GM23338 (cell line): ENCODE data around the gene ATP10A. TPM values are rescaled to one million over a fixed set of nuclear protein-coding genes. Genes with fewer than 3 reads are reported as not detected.

ENCODE experiments used
- ATAC-seq: fragments of 200-7000 bp; cut with Tn5 transposase; 3 replicates; pipeline ENCODE4 v1.9.1; 2020
- DNase-seq: peaks from one replicate; pipeline ENCODE4 v3.0.0-alpha.2; 2015; ENCODE audit warnings: low spot score
- H2AFZ ChIP-seq: fragments of 200-600 bp; sonication (generic); 2 replicates; pipeline ENCODE4 v1.8.0; 2016; ENCODE audit warnings: antibody characterized with exemption, mild to moderate bottlenecking, moderate library complexity
- H3F3A ChIP-seq: fragments of 200-600 bp; sonication (generic); replicated peaks from 2 replicates; pipeline ENCODE4 v1.8.0; 2017; ENCODE audit warnings: antibody characterized with exemption, mixed run types, low read depth
- H3K27ac ChIP-seq: fragments of 200-600 bp; sonication (generic); 2 replicates; pipeline ENCODE4 v1.6.1; 2016; ENCODE audit warnings: low read depth
- H3K27me3 ChIP-seq: fragments of 200-600 bp; sonication (generic); 2 replicates; pipeline ENCODE4 v1.8.0; 2016; ENCODE audit warnings: mild to moderate bottlenecking, mixed run types, moderate library complexity; ENCODE audit not compliant: insufficient read depth
- H3K36me3 ChIP-seq: fragments of 200-600 bp; sonication (generic); 2 replicates; pipeline ENCODE4 v1.8.0; 2016; ENCODE audit warnings: mild to moderate bottlenecking; ENCODE audit not compliant: insufficient read depth
- H3K4me1 ChIP-seq: fragments of 200-600 bp; sonication (generic); 2 replicates; pipeline ENCODE4 v1.8.0; 2016; ENCODE audit warnings: mild to moderate bottlenecking, moderate library complexity; ENCODE audit not compliant: insufficient read depth
- H3K4me2 ChIP-seq: fragments of 200-600 bp; sonication (generic); 2 replicates; pipeline ENCODE4 v1.7.1; 2017; ENCODE audit warnings: mixed run types
- H3K4me3 ChIP-seq: fragments of 200-600 bp; sonication (generic); 2 replicates; pipeline ENCODE4 v1.6.1; 2016; ENCODE audit warnings: mixed run types
- H3K79me2 ChIP-seq: fragments of 200-600 bp; sonication (generic); replicated peaks from 2 replicates; pipeline ENCODE4 v1.8.0; 2017; ENCODE audit warnings: mild to moderate bottlenecking; ENCODE audit not compliant: insufficient read depth
- H3K9me2 ChIP-seq: fragments of 200-600 bp; sonication (generic); 2 replicates; pipeline ENCODE4 v1.8.0; 2017; ENCODE audit not compliant: insufficient read depth
- H4K20me1 ChIP-seq: fragments of 200-600 bp; sonication (generic); replicated peaks from 2 replicates; pipeline ENCODE4 v1.8.0; 2017; ENCODE audit warnings: mild to moderate bottlenecking; ENCODE audit not compliant: insufficient read depth
- H3K27ac Mint-ChIP-seq: 2 replicates; pipeline ENCODE4 v1.8.0; 2020; ENCODE audit warnings: inconsistent platforms, mild to moderate bottlenecking, moderate library complexity, mixed read lengths
- H3K27me3 Mint-ChIP-seq: 3 replicates; pipeline ENCODE4 v1.8.0; 2022; ENCODE audit warnings: low read depth, mild to moderate bottlenecking, moderate library complexity, mixed read lengths, inconsistent platforms; ENCODE audit not compliant: insufficient read depth, poor library complexity
- H3K36me3 Mint-ChIP-seq: 3 replicates; pipeline ENCODE4 v1.8.0; 2021; ENCODE audit warnings: low read depth, mild to moderate bottlenecking, inconsistent platforms, moderate library complexity, mixed read lengths
- H3K4me1 Mint-ChIP-seq: 3 replicates; pipeline ENCODE4 v1.8.0; 2020; ENCODE audit warnings: mild to moderate bottlenecking, inconsistent platforms, mixed read lengths
- H3K4me3 Mint-ChIP-seq: 3 replicates; pipeline ENCODE4 v1.8.0; 2021; ENCODE audit warnings: moderate library complexity, mild to moderate bottlenecking, inconsistent platforms, mixed read lengths
- H3K9me3 Mint-ChIP-seq: 3 replicates; pipeline ENCODE4 v1.8.0; 2020; ENCODE audit warnings: moderate library complexity, mild to moderate bottlenecking, inconsistent platforms, mixed read lengths
- CREB1 ChIP-seq: fragments of 250-450 bp; sonication (Bioruptor Pico); IDR thresholded peaks from 2 replicates; pipeline ENCODE4 v1.5.0; 2020; ENCODE audit warnings: low read depth, mild to moderate bottlenecking, moderate library complexity
- EZH2 ChIP-seq: fragments of 200-600 bp; sonication (generic); IDR thresholded peaks from one replicate; pipeline ENCODE4 v1.8.0; 2017; ENCODE audit warnings: antibody characterized with exemption, mild to moderate bottlenecking, low read depth; ENCODE audit not compliant: unreplicated experiment
- EZH2phosphoT487 ChIP-seq: fragments of 200-600 bp; sonication (generic); IDR thresholded peaks from one replicate; pipeline ENCODE4 v1.8.1; 2018; ENCODE audit warnings: antibody characterized with exemption; ENCODE audit not compliant: unreplicated experiment
- JUNB ChIP-seq: IDR thresholded peaks from one replicate; pipeline ENCODE4 v1.6.1; 2016; ENCODE audit warnings: antibody characterized with exemption; ENCODE audit not compliant: unreplicated experiment
- NANOG ChIP-seq: IDR thresholded peaks from 2 replicates; pipeline ENCODE4 v1.6.1; 2016; ENCODE audit warnings: antibody characterized with exemption, borderline replicate concordance
- POLR2AphosphoS5 ChIP-seq: IDR thresholded peaks from 2 replicates; pipeline ENCODE4 v1.6.1; 2016; ENCODE audit warnings: antibody characterized with exemption, low read depth
- STAT1 ChIP-seq: IDR thresholded peaks from one replicate; pipeline ENCODE4 v1.6.1; 2016; ENCODE audit warnings: antibody characterized with exemption; ENCODE audit not compliant: unreplicated experiment
- ZNF114 ChIP-seq: fragments of 250-450 bp; sonication (Bioruptor Pico); IDR thresholded peaks from 2 replicates; pipeline ENCODE4 v1.5.0; 2020; ENCODE audit warnings: mild to moderate bottlenecking, moderate library complexity
- ZNF331 ChIP-seq: fragments of 250-450 bp; sonication (Bioruptor Pico); IDR thresholded peaks from 2 replicates; pipeline ENCODE4 v1.5.0; 2020; ENCODE audit warnings: low read depth, mild to moderate bottlenecking, moderate library complexity
- polyA plus RNA-seq: library from polyadenylated mRNA; unstranded; fragments of >200 nt; fragmentation: Nextera tagmentation; extraction: Ambion mirVana; gene quantifications from 2 replicates; pipeline ENCODE4 v1.2.1, GENCODE V29; 2016
- total RNA-seq: library from RNA; depleted of rRNA; stranded (reverse); fragments of >200 nt; shearing (Covaris generic); gene quantifications from 2 replicates; pipeline ENCODE4 v1.2.3, GENCODE V29; 2014
- TF ChIP-seq, protein P1 (sequence below): fragments of 250-450 bp; sonication (Bioruptor Pico); IDR thresholded peaks from 2 replicates; pipeline ENCODE4 v1.5.0; 2020; ENCODE audit warnings: mild to moderate bottlenecking, moderate library complexity
- TF ChIP-seq, protein P2 (sequence below), 2 experiments: fragments of 200-600 bp in 1 of 2; sonication (generic) in 1 of 2; conservative IDR thresholded peaks; 2 replicates each; pipeline versions ENCODE4 v1.5.1 to v1.6.1; 2016 to 2017; ENCODE audit warnings: antibody characterized with exemption in 2 of 2, low read depth in 2 of 2, mild to moderate bottlenecking in 2 of 2, moderate library complexity in 1 of 2
- TF ChIP-seq, protein P3 (sequence below): IDR thresholded peaks from one replicate; pipeline ENCODE4 v1.6.1; 2018; ENCODE audit warnings: antibody characterized with exemption; ENCODE audit not compliant: unreplicated experiment
- TF ChIP-seq, protein P4 (sequence below): IDR thresholded peaks from 2 replicates; pipeline ENCODE4 v1.6.1; 2016; ENCODE audit warnings: antibody characterized with exemption

The ATP10A gene
- total and polyA plus RNA-seq, 2 experiments from 2014 or later, result 0.36 to 5.6 TPM

DNA sequence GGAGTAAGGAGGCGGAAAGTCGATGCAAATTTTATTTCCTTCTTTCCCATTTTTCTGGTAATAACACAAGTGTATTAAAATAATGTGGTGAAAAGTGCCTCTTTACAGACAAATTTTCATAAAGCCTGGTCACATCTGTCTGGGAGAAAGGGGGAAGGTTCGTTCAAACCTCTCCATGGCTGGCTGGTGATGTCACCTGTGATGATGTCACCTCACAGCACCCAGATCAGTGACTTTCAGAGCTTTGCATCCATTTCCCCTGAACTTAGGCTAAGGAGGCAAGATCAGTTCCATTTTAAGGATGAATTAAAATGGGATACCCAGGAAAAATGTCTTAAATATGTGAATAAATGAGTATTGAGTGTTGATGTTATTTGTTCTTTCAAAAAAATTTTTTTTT lies 34.1 kb downstream of the ATP10A start (continued):
- TF ChIP-seq, protein P1, sequence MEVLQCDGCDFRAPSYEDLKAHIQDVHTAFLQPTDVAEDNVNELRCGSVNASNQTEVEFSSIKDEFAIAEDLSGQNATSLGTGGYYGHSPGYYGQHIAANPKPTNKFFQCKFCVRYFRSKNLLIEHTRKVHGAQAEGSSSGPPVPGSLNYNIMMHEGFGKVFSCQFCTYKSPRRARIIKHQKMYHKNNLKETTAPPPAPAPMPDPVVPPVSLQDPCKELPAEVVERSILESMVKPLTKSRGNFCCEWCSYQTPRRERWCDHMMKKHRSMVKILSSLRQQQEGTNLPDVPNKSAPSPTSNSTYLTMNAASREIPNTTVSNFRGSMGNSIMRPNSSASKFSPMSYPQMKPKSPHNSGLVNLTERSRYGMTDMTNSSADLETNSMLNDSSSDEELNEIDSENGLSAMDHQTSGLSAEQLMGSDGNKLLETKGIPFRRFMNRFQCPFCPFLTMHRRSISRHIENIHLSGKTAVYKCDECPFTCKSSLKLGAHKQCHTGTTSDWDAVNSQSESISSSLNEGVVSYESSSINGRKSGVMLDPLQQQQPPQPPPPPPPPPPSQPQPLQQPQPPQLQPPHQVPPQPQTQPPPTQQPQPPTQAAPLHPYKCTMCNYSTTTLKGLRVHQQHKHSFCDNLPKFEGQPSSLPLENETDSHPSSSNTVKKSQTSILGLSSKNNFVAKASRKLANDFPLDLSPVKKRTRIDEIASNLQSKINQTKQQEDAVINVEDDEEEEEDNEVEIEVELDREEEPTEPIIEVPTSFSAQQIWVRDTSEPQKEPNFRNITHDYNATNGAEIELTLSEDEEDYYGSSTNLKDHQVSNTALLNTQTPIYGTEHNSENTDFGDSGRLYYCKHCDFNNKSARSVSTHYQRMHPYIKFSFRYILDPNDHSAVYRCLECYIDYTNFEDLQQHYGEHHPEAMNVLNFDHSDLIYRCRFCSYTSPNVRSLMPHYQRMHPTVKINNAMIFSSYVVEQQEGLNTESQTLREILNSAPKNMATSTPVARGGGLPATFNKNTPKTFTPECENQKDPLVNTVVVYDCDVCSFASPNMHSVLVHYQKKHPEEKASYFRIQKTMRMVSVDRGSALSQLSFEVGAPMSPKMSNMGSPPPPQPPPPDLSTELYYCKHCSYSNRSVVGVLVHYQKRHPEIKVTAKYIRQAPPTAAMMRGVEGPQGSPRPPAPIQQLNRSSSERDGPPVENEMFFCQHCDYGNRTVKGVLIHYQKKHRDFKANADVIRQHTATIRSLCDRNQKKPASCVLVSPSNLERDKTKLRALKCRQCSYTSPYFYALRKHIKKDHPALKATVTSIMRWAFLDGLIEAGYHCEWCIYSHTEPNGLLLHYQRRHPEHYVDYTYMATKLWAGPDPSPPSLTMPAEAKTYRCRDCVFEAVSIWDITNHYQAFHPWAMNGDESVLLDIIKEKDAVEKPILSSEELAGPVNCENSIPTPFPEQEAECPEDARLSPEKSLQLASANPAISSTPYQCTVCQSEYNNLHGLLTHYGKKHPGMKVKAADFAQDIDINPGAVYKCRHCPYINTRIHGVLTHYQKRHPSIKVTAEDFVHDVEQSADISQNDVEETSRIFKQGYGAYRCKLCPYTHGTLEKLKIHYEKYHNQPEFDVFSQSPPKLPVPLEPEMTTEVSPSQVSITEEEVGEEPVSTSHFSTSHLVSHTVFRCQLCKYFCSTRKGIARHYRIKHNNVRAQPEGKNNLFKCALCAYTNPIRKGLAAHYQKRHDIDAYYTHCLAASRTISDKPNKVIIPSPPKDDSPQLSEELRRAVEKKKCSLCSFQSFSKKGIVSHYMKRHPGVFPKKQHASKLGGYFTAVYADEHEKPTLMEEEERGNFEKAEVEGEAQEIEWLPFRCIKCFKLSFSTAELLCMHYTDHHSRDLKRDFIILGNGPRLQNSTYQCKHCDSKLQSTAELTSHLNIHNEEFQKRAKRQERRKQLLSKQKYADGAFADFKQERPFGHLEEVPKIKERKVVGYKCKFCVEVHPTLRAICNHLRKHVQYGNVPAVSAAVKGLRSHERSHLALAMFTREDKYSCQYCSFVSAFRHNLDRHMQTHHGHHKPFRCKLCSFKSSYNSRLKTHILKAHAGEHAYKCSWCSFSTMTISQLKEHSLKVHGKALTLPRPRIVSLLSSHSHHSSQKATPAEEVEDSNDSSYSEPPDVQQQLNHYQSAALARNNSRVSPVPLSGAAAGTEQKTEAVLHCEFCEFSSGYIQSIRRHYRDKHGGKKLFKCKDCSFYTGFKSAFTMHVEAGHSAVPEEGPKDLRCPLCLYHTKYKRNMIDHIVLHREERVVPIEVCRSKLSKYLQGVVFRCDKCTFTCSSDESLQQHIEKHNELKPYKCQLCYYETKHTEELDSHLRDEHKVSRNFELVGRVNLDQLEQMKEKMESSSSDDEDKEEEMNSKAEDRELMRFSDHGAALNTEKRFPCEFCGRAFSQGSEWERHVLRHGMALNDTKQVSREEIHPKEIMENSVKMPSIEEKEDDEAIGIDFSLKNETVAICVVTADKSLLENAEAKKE (CRISPR knock-in tag), result no peak
- TF ChIP-seq POLR2AphosphoS5, result no peak

DNA sequence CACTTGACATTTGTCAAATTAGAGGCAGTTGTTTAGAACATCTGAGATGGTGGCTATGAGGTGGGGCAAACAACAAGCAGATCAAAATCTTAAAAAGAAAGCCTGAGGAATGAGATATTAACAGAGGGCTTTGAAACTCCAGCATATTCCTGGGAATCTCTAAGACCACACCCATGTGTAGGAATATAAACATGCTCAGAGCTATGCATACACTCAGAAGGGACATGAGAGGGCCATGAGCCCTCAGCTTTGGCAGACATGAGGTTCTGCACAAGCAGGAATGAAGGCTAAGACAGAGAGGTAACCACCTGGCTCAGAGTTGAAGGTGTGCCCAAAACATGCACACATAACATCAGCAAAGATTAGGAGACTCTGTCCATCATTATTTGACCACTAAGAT lies 37.9 kb downstream of the ATP10A start:
- no peak overlapping the region for H3K4me3 ChIP-seq
- no peaks in the 10 kb centered on the region for H3K36me3 Mint-ChIP-seq
- no peak for TF ChIP-seq CREB1 (CRISPR knock-in tag)
- TF ChIP-seq, protein P2, sequence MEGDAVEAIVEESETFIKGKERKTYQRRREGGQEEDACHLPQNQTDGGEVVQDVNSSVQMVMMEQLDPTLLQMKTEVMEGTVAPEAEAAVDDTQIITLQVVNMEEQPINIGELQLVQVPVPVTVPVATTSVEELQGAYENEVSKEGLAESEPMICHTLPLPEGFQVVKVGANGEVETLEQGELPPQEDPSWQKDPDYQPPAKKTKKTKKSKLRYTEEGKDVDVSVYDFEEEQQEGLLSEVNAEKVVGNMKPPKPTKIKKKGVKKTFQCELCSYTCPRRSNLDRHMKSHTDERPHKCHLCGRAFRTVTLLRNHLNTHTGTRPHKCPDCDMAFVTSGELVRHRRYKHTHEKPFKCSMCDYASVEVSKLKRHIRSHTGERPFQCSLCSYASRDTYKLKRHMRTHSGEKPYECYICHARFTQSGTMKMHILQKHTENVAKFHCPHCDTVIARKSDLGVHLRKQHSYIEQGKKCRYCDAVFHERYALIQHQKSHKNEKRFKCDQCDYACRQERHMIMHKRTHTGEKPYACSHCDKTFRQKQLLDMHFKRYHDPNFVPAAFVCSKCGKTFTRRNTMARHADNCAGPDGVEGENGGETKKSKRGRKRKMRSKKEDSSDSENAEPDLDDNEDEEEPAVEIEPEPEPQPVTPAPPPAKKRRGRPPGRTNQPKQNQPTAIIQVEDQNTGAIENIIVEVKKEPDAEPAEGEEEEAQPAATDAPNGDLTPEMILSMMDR (conservative IDR thresholded peaks at IDR 0.05; ENCODE audit: low read depth in 2 of 2), result no peak
- TF ChIP-seq NANOG, result no peak
- TF ChIP-seq EZH2phosphoT487, result no peak
- TF ChIP-seq EZH2, result no peak
- TF ChIP-seq JUNB, result no peak
- TF ChIP-seq ZNF114 (CRISPR knock-in tag), result no peak
- TF ChIP-seq ZNF331, result no peak
- TF ChIP-seq, protein P3, sequence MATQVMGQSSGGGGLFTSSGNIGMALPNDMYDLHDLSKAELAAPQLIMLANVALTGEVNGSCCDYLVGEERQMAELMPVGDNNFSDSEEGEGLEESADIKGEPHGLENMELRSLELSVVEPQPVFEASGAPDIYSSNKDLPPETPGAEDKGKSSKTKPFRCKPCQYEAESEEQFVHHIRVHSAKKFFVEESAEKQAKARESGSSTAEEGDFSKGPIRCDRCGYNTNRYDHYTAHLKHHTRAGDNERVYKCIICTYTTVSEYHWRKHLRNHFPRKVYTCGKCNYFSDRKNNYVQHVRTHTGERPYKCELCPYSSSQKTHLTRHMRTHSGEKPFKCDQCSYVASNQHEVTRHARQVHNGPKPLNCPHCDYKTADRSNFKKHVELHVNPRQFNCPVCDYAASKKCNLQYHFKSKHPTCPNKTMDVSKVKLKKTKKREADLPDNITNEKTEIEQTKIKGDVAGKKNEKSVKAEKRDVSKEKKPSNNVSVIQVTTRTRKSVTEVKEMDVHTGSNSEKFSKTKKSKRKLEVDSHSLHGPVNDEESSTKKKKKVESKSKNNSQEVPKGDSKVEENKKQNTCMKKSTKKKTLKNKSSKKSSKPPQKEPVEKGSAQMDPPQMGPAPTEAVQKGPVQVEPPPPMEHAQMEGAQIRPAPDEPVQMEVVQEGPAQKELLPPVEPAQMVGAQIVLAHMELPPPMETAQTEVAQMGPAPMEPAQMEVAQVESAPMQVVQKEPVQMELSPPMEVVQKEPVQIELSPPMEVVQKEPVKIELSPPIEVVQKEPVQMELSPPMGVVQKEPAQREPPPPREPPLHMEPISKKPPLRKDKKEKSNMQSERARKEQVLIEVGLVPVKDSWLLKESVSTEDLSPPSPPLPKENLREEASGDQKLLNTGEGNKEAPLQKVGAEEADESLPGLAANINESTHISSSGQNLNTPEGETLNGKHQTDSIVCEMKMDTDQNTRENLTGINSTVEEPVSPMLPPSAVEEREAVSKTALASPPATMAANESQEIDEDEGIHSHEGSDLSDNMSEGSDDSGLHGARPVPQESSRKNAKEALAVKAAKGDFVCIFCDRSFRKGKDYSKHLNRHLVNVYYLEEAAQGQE, result no peak
- no peak for TF ChIP-seq STAT1
- TF ChIP-seq, protein P4, sequence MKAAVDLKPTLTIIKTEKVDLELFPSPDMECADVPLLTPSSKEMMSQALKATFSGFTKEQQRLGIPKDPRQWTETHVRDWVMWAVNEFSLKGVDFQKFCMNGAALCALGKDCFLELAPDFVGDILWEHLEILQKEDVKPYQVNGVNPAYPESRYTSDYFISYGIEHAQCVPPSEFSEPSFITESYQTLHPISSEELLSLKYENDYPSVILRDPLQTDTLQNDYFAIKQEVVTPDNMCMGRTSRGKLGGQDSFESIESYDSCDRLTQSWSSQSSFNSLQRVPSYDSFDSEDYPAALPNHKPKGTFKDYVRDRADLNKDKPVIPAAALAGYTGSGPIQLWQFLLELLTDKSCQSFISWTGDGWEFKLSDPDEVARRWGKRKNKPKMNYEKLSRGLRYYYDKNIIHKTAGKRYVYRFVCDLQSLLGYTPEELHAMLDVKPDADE, result no peak
- TF ChIP-seq POLR2AphosphoS5, result no peak

More for the DNA sequence above, 37.9 kb downstream of the ATP10A start:
- H4K20me1 ChIP-seq, result no peaks in the 10 kb centered on the region
- H3K4me3 Mint-ChIP-seq, result no peak overlapping the region
- no peaks in the 10 kb centered on the region for H3K36me3 ChIP-seq
- H3K27ac Mint-ChIP-seq, result no peak overlapping the region
- ATAC-seq (no peak), DNase-seq (no peak)
- no peak overlapping the region for H2AFZ ChIP-seq
- H3K9me3 Mint-ChIP-seq, result no peaks in the 10 kb centered on the region; the same call in 2 of the 3 replicates
- H3K27me3 ChIP-seq, result no peaks in the 10 kb centered on the region
- H3K27ac ChIP-seq, result no peak overlapping the region
- H3K9me2 ChIP-seq, result peaks cover 5% of the 10 kb centered on the region; the same call in 1 of the 2 replicates
- H3K79me2 ChIP-seq, result no peaks in the 10 kb centered on the region
- H3K27me3 Mint-ChIP-seq, result peaks cover 5% of the 10 kb centered on the region
- H3F3A ChIP-seq, result no peaks in the 10 kb centered on the region
- peaks cover 6% of the 10 kb centered on the region for H3K4me1 Mint-ChIP-seq
- no peaks in the 10 kb centered on the region for H3K4me1 ChIP-seq
- H3K4me2 ChIP-seq, result no peak overlapping the region
